Gastroesophageal sphincter (tissue), 4 donors: ENCODE data around the gene OR2D2. TPM values are rescaled to one million over a fixed set of nuclear protein-coding genes. Genes with fewer than 3 reads are reported as not detected.
"Not testable (repeated sequence)": the region's sequence is repeated elsewhere in the genome, so short reads cannot be mapped to it uniquely, and the experiment has no call there.

Experiments
- ATAC-seq: fragments of 150-250 bp; one replicate; pipeline ENCODE4 v1.9.1; 2016; ENCODE audit warnings: mild to moderate bottlenecking, moderate library complexity
- H3K27ac ChIP-seq, 4 donors: fragments of 200-600 bp; sonication (generic) in 3 of 4; 1 replicate in 3 of 4; 2 replicates in 1 of 4; pipeline ENCODE4 v1.5.1; 2016 to 2019
- H3K27me3 ChIP-seq: fragments of 200-600 bp; sonication (generic); one replicate; pipeline ENCODE4 v1.5.1; 2019
- H3K36me3 ChIP-seq, 2 donors: fragments of 200-600 bp; sonication (generic); one replicate each; pipeline ENCODE4 v1.5.1; 2019; ENCODE audit warnings: control low read depth in 1 of 2
- H3K4me1 ChIP-seq, 3 donors: fragments of 200-600 bp; sonication (generic); 1 replicate in 2 of 3; 2 replicates in 1 of 3; pipeline ENCODE4 v1.5.1; 2016 to 2019; ENCODE audit warnings: control low read depth in 2 of 3
- H3K4me3 ChIP-seq, 2 donors: fragments of 200-600 bp; sonication (generic); one replicate each; pipeline ENCODE4 v1.5.1; 2019; ENCODE audit warnings: mild to moderate bottlenecking in 1 of 2, moderate library complexity in 1 of 2
- H3K9me3 ChIP-seq, 3 donors: fragments of 200-600 bp; sonication (generic); one replicate each; pipeline ENCODE4 v1.5.1; 2017 to 2019; ENCODE audit warnings: control low read depth in 2 of 3
- EP300 ChIP-seq: sonication (generic); formaldehyde crosslinking; IDR thresholded peaks from one replicate; pipeline ENCODE4 v1.6.1; 2017; ENCODE audit warnings: antibody characterized with exemption, mild to moderate bottlenecking
- POLR2A ChIP-seq, 2 donors: fragments of 450-650 bp; IDR thresholded peaks; one replicate each; pipeline ENCODE4 v1.6.1; 2017; ENCODE audit warnings: antibody characterized with exemption in 2 of 2, mild to moderate bottlenecking in 2 of 2, moderate library complexity in 1 of 2
- POLR2AphosphoS5 ChIP-seq: sonication (generic); formaldehyde crosslinking; IDR thresholded peaks from one replicate; pipeline ENCODE4 v1.6.1; 2017; ENCODE audit warnings: antibody characterized with exemption
- WGBS, 2 donors: methylation state at CpG; one replicate each; pipeline ENCODE4 v1.1.5; 2018; ENCODE audit warnings: low coverage in 1 of 2; 5-methylcytosine and 5-hydroxymethylcytosine counted together
- total RNA-seq, 4 donors: library from RNA; depleted of rRNA; stranded (reverse); fragments of >200 nt; gene quantifications; one replicate each; pipeline ENCODE4 v1.1.0, GENCODE V29; 2016
- TF ChIP-seq, protein P1 (sequence below), 4 experiments: fragments of 200-600 bp in 2 of 4; fragments of 450-650 bp in 2 of 4; sonication (generic) in 1 of 4; IDR thresholded peaks; one replicate each; pipeline ENCODE4 v1.5.1; 2017 to 2019; ENCODE audit warnings: antibody characterized with exemption in 4 of 4, mild to moderate bottlenecking in 2 of 4, moderate library complexity in 2 of 4

The OR2D2 gene
- total RNA-seq, 4 donors from 2014 or later: 0.31 TPM; not detected in 3

DNA sequence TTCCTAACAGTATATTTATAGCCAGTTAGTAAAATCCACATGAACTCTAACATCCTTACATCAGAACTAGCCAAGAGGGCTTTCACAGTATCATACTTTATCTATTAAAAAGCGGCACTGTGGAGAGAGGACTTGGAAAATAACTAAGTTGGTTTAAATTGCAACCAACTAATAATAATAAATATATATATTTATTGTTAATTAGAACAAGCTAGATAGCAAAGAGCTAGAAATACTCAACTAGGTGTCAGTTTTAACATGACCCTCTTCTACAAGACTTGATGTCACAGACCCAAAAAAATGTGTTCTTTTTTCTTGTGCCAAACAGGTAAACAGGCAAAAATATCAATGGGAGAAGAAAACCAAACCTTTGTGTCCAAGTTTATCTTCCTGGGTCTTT is 28.4 kb upstream of the OR2D2 start, which contains the start of gene OR2D3:
Gene OR2D3 (plus strand): TSS at position 301 of the 400 bp plus-strand sequence. CDS start 0 bp downstream, at position 301.
- no peak within 1 kb of the TSS for H3K4me3 ChIP-seq
- no peaks in the 10 kb centered on the region for H3K27me3 ChIP-seq
- H3K9me3 ChIP-seq: no peaks in the 10 kb centered on the region
- WGBS, 2 donors: 94 to 100% methylated on average over 1 of the region's 1 CpG
- no peaks in the 10 kb centered on the region for H3K36me3 ChIP-seq
- no peak within 1 kb of the TSS for H3K27ac ChIP-seq
- H3K4me1 ChIP-seq: no peaks in the 10 kb centered on the region
- ATAC-seq: no peak
- TF ChIP-seq EP300: no peak
- TF ChIP-seq, protein P1, sequence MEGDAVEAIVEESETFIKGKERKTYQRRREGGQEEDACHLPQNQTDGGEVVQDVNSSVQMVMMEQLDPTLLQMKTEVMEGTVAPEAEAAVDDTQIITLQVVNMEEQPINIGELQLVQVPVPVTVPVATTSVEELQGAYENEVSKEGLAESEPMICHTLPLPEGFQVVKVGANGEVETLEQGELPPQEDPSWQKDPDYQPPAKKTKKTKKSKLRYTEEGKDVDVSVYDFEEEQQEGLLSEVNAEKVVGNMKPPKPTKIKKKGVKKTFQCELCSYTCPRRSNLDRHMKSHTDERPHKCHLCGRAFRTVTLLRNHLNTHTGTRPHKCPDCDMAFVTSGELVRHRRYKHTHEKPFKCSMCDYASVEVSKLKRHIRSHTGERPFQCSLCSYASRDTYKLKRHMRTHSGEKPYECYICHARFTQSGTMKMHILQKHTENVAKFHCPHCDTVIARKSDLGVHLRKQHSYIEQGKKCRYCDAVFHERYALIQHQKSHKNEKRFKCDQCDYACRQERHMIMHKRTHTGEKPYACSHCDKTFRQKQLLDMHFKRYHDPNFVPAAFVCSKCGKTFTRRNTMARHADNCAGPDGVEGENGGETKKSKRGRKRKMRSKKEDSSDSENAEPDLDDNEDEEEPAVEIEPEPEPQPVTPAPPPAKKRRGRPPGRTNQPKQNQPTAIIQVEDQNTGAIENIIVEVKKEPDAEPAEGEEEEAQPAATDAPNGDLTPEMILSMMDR (IDR thresholded peaks at IDR 0.05): no peak

DNA sequence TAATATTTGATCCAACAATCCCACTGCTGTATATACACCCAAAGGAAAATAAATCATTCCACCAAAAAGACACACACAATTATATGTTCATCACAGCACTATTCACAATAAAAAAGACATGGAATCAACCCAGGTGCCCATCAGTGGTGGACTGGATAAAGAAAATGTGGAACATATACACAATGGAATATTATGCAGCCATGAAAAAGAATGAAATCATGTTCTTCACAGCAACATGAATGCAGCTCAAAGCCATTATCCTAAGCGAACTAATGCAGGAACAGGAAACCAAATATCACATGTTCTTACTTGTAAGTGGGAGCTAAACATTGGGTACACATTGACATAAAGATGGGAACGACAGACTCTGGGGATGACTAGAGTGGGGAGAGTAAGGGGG is 27.4 kb upstream of the OR2D2 start:
- no peak overlapping the region for H3K4me3 ChIP-seq
- ATAC-seq: no peak
- no peaks in the 10 kb centered on the region for H3K27me3 ChIP-seq
- H3K4me1 ChIP-seq: no peaks in the 10 kb centered on the region
- 36 to 40% methylated on average over 2 of the region's 2 CpGs for WGBS, 2 donors
- TF ChIP-seq EP300 (no peak), POLR2A (IDR thresholded peaks at IDR 0.05) (no peak), POLR2AphosphoS5 (no peak)
- TF ChIP-seq, protein P1 (IDR thresholded peaks at IDR 0.05): no peak
- no peak overlapping the region for H3K27ac ChIP-seq
- H3K36me3 ChIP-seq: no peaks in the 10 kb centered on the region
- H3K9me3 ChIP-seq: no peaks in the 10 kb centered on the region

DNA sequence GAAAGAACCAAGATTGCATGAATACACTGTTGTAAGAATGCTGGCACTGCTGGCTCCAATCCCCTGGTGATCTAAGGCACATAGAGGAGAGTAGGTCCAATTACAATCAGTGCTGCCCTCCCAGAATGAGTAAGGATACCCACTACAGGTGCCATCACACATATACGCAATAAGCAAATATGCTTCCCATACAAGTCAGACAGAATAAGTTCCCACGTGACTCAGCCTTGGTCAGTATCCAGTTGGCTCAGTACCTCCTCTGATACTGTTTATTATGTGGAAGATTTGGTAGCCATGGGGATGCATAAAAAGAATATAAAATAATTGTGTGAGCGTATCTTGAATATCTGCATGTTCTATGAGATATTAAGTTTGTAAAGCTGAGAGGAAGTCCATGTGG is 19.6 kb upstream of the OR2D2 start:
- 14 to 50% methylated on average over 1 to 3 of the region's 3 CpGs for WGBS, 2 donors
- TF ChIP-seq EP300 (no peak), POLR2AphosphoS5 (no peak), POLR2A (IDR thresholded peaks at IDR 0.05) (no peak)
- TF ChIP-seq, protein P1 (IDR thresholded peaks at IDR 0.05): no peak
- Histone ChIP-seq H3K4me1 (no peaks in the 10 kb centered on the region), H3K4me3 (no peak overlapping the region), H3K27me3 (no peaks in the 10 kb centered on the region), H3K36me3 (no peaks in the 10 kb centered on the region), H3K9me3 (no peaks in the 10 kb centered on the region), H3K27ac (no peak overlapping the region)
- ATAC-seq: no peak

DNA sequence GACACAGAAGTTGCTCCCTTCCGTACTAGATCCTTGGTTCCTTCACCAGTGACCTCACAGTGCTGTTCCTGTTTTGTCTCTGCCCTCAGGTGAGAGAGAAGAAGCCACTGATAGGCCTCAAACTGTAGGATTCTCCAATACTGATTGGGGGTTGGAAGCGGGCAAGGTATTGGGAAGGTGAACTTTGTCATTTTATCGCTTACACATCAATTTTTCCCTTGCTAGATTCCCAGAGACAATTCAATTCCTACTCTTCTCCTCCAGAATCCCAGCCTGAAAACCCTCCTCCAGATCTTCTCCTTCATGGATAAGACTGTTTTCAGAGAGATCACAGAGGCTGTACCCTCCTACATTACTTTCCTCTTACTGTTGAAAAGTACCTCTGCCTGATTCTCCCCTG is 19.1 kb upstream of the OR2D2 start:
- 86 to 89% methylated on average over 2 to 3 of the region's 3 CpGs for WGBS, 2 donors
- no peaks in the 10 kb centered on the region for H3K9me3 ChIP-seq
- no peak overlapping the region for H3K27ac ChIP-seq
- no peaks in the 10 kb centered on the region for H3K36me3 ChIP-seq
- no peak for ATAC-seq
- H3K4me3 ChIP-seq: no peak overlapping the region
- H3K4me1 ChIP-seq: no peaks in the 10 kb centered on the region
- TF ChIP-seq POLR2AphosphoS5 (no peak), EP300 (no peak), POLR2A (IDR thresholded peaks at IDR 0.05) (no peak)
- TF ChIP-seq, protein P1 (IDR thresholded peaks at IDR 0.05): no peak
- no peaks in the 10 kb centered on the region for H3K27me3 ChIP-seq

DNA sequence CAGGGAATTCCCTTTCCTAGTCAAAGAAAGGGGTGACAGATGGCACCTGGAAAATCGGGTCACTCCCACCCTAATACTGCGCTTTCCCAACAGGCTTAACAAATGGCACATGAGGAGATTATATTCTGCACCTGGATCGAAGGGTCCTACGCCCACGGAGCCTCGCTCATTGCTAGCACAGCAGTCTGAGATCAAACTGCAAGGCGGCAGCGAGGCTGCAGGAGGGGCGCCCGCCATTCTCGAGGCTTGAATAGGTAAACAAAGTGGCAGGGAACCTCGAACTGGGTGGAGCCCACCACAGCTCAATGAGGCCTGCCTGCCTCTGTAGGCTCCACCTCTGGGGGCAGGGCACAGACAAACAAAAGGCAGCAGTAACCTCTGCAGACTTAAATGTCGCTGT is 12.5 kb upstream of the OR2D2 start:
- not testable (repeated sequence) for H3K4me3 ChIP-seq, H3K9me3 ChIP-seq, H3K27me3 ChIP-seq, ATAC-seq, H3K36me3 ChIP-seq, H3K27ac ChIP-seq, H3K4me1 ChIP-seq
- 81% methylated on average over 6 of the region's 13 CpGs; no CpG with 5 or more reads in 1 of the 2 donors for WGBS, 2 donors
